GM19397 (cell line): ENCODE measurements around the gene KCNQ1OT1.
"Not testable (repeated sequence)": the region's sequence is repeated elsewhere in the genome, so short reads cannot be mapped to it uniquely, and the experiment has no call there.

Experiments used
- ATAC-seq: cut with Tn5 transposase; IDR thresholded peaks from one replicate; pipeline ENCODE4 v1.9.1; 2021; ENCODE audit warnings: mild to moderate bottlenecking, moderate library complexity; ENCODE audit not compliant: unreplicated experiment

KCNQ1OT1 gene

GRCh38 chr11:2655834-2656622 lies 43.8 kb downstream of the KCNQ1OT1 start:
- no peak for ATAC-seq

DNA sequence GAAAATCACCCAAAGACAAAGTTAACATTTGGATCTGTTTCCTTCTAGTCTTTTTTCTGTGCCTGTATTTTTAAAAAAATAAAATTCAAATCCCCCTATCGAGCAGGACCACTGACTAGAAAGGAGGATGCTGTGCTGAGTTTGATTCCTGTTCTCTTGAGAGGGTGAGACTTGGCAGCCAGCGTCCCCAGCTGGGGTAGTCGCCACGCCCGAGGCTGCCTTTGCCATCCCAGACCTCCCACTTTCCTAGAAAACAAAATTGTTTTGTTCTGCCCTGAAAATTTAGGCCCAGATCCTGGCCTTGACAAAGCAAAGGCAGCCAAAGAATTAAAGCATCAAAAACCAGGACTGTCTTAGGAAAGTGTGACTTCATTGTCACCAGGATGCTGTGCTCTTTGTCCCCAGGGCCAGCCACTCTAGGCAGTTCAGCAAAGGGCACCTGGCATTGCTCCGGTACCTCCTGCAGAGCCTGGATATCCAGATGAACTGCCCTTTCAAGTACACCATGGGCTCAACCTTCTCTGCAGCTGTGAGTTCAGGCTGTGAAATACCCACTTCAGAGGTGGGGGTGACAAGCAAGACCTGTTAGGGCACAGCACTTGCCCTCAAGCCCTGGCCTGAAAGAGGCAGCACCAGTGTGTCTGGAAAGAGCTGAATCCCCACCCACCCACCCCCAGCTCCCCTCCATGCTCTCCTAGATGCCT lies 44.6 kb downstream of the KCNQ1OT1 start:
- no peak for ATAC-seq

GRCh38 chr11:2653930-2654739 lies 45.7 kb downstream of the KCNQ1OT1 start:
- ATAC-seq = no peak

DNA sequence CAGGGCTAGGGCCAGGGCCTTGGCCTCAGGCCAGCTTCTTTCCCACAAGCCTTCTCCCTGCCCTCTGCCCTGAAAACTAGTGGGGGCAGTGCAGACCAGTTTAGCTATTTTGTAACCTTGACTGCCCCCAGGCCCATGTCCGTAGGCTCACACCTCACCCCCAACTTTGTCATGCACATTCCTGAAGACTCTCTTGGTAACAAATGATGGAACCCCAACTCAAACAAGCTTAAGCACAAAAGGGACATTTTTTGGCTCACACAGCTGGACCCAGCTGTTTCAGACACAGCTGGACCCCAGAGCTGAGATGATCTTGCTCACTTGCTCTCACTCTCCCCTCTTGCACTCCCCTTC lies 46.6 kb downstream of the KCNQ1OT1 start:
- ATAC-seq = no peak

DNA sequence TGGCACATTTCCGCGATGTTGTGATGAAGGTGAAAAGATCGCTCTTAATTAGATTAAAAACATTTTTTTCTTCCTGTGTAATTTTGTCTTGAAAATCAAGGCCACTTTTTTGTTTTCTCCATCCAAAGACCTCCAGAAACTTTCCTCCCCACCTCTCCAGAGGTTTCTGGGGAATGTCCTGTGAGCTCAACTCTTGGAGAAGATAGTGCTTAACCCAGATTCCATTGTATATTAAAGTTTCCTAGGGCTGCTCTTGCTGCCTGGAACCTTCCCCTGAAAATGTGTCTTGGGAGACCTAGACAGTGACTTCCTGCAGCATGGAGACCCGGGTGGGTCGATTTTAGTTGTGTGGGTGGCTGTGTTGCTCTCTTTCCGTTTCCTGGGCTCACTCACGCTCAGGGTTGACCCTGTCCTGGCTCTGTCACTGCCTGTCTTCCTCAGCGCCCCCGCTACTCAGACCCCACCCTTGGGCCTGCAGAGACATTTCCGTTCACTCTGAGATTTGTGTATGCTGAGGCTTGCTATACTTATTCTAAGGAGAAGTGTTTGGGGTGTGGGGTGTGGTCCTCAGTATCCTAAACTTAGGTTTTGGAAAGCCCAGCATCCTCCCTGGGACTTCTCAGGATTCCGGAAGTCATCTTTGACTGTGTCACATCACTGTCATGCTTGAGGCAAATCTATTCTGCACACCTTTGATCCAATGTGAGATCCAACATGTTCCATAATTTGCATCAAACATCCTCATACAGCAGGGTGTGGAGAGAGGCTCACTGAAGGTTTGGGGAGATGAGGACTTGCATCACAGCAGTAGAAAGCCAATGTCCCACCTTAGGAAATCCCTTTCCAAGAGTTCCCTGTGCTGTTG lies 47.2 kb downstream of the KCNQ1OT1 start:
- ATAC-seq = no peak

- no peak for ATAC-seq
Observed at GRCh38 chr11:2651826-2652271, 47.9 kb downstream of the KCNQ1OT1 start.

DNA sequence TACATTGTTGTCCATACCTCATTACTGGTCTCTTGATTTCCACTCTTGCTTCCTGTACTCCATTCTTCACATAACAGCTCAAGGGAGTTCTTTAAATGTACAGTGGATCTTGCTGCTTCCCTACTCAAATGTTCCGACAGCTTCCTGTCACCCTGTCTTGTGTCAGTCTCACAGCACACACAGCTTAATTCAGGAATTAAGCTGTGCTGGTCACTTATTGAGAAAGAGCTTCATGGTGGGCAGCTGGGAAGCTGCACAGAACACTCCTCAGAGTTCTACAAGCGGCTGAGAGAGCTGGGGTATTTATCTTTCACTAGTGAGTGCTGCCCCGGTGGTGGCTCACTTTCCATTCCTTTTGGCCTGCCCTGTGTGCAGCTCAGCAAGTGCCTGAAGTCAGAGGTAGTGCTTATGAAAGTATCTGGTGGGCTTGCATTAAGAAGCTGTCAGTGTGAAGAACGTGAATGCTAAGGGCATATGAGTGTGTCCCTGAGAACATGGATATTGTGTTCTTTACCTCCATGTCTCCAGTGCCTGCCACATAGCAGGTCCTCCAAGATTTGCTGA lies 48.7 kb downstream of the KCNQ1OT1 start:
- no peak for ATAC-seq

DNA sequence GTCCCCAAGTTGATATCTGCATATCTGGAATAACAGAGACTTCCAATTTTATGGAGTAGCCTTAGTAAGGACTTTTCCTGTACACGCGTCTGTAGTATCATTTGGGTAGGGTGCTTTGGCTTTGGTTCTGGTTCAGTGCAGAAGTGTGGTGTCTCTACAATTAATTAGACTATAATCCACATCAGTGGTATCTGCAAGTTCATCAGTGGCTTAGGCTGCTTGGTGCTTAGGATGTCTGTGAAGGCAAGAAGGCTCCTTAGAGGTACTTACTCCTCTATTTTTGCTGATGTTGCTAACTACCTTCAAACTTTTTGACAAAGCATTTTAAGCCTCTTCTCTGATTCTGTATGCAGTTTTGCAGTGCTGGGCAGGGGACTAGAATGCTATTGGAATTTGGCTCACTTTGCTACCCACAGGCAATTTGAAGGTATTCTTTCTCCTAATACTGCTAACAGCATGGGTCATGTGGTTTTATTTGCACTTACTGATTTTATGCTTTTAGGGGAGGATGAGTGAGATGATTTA lies 49.4 kb downstream of the KCNQ1OT1 start:
- ATAC-seq = no peak

DNA sequence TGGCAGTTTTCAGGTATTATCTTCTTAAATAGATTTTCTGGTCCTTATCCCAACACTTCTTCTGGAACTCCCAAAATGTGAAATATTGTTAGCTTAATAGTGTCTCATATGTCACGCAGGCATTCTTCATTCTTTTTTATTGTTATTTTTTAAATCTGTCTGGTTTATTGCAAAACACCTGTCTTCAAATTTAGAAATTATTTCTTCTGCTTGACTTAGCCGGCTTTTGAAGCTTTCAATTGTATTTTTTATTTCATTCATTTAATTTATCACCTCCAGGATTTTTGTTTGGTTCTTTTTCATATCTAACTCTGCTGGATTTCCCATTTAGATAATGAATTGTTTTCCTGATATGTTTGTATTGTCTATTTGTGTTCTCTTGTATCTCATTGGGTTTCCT lies 49.9 kb downstream of the KCNQ1OT1 start:
- no peak for ATAC-seq

DNA sequence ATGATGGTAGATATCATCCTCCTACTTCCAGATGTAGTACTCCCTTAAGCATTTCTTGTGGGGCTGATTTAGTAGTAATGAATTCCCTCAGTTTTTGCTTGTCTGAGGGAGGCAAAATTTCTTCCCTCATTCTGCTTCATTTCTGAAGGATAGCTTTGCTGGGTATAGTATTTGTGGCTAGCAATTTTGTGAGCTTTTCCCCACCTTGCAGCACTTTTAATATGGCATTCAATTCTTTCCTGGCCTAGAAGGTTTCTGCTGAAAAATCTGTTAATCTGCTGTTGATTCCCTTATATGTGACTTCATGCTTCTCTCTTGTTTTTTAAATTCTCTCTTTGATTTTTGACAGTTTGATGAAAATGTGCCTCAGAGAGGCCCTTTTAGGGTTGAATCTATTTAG lies 50.4 kb downstream of the KCNQ1OT1 start:
- ATAC-seq = no peak

DNA sequence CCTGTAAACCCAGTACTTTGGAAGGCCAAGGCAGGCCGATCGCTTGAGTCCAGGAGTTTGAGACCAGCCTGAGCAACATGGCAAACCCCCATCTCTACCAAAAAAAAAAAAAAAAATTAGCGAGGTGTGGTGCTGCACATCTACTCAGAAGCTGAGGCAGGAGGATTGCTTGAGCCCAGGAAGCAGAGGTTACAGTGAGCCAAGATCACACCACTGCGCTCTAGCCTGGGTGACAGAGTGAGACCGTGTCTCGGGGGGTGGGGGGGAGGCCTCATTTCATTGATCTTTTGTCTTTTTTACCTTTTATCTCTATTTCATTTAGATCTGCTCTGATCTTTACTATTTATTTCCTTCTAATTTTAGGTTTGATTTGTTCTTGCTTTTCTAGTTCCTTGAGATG lies 51.8 kb downstream of the KCNQ1OT1 start:
- ATAC-seq = no peak

DNA sequence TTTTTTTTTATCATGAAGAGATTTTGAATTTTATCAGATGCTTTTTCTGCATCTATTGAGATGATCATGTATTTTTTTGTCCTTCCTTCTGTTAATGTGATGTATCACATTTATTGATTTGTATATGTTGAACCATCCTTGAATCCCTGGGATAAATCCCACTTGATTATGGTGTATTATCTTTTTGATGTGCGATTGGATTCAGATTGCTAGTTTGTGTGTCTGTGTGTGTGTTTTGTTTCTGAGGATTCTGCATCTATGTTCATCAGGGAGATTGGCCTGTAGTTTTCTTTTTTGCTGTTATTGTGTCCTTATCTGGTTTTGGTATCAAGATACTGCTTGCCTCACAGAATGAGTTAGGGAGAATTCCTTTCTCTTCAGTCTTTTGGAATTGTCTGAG lies 52.6 kb downstream of the KCNQ1OT1 start:
- ATAC-seq = no peak

- ATAC-seq = no peak
Observed at GRCh38 chr11:2645779-2646118, 54.0 kb downstream of the KCNQ1OT1 start.

GRCh38 chr11:2644844-2645778 lies 54.7 kb downstream of the KCNQ1OT1 start:
- ATAC-seq = no peak

DNA sequence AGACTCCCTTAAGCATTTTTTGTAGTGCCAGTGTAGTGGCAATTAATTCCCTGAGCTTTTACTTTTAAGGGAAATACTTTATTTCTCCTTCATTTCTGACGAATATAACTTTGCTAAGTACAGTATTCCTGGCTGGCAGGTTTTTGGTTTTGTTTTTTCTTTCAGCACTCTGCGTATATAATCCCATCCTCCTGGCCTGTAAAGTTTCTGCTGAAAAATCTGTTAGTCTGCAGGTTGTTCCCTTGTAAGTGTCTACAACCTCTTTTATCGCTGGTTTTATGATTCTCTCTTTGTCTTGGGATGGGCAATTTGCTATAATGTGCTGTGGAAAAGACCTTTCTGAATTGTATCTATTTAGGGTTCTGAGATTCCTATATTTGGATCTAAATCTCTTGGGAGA lies 56.0 kb downstream of the KCNQ1OT1 start:
- ATAC-seq = no peak

DNA sequence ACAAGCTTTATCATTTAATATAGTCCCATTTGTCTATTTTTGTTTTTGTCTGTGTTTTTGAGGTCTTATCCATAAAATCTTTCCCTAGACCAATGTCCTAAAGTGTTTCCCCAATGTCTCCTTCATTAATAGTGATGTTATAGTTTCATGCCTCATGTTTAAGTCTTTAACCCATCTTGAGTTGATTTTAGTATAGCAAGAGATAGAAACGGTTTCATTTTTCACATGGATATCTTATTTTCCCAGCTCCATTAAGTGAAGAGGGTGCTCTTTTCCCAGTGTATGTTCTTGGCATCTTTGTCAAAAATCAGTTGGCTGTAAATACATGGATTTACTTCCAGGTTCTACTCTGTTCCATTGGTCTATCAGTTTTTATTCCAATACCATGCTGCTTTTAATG lies 58.2 kb downstream of the KCNQ1OT1 start:
- no peak for ATAC-seq

- ATAC-seq = not testable (repeated sequence)
Observed at GRCh38 chr11:2639763-2640162, 60.0 kb downstream of the KCNQ1OT1 start.

DNA sequence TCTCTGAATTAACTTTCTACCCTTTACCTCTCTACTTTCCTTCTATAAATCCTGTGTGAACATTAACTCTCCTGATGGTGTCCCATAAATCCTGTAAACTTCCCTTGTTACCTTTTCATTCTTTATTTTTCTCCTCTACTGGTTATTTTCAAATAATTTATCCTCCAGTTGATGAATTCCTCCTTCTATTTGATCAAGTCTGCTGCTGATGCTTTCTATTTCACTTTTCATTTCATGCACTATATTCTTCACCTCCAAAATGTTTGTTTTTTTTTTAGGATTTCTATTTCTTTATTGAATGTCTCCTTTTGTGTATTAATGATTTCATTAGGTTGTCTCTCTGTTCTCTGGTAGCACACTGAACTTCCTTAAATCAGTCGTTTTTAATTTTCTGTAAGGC lies 68.6 kb downstream of the KCNQ1OT1 start:
- ATAC-seq = no peak

DNA sequence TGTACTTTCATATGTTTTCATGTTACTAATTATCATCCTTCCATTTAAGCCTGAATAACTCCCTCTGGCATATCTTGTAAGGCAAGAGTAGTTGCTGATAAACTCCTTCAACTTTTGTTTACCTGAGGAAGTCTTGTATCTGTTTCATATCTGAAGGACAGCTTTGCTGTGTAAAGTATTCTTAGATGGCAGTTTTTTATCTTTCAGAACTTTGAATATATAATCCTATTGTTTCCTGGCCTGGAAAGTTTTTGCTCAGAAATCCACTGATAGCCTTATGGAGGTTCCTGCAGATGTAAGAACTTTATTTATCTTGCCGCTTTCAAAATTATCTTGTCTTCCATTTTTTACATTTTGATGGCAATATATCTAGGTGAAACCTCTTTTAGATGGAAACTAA lies 69.1 kb downstream of the KCNQ1OT1 start:
- no peak for ATAC-seq
